HCT116 (cell line): ENCODE results near the gene GRK2. TPM values are rescaled to one million over a fixed set of nuclear protein-coding genes. Genes with fewer than 3 reads are reported as not detected.
"Not testable (repeated sequence)": the region's sequence is repeated elsewhere in the genome, so short reads cannot be mapped to it uniquely, and the experiment has no call there.

Source experiments
- ATAC-seq: fragments of 200-7000 bp; cut with Tn5 transposase; 2 replicates; pipeline ENCODE4 v1.9.1; 2020; ENCODE audit warnings: mild to moderate bottlenecking, moderate library complexity
- BruUV-seq: library from RNA; stranded (reverse); fragments of 400-500 nt; replicated peaks from 2 replicates; lab custom pipeline; 2021; lab: Mats Ljungman, UMichigan
- CTCF ChIA-PET: fragments of 300-600 bp; sonication (Branson Sonifier 250); formaldehyde crosslinking; loops from one replicate; lab custom pipeline; 2021; ENCODE audit warnings: antibody characterized with exemption; lab: Charles Lee
- POLR2A ChIA-PET: fragments of 300-600, 350-600 bp; sonication (Branson Sonifier 250); formaldehyde crosslinking; loops from one replicate; lab custom pipeline; 2021; ENCODE audit warnings: antibody characterized with exemption; lab: Charles Lee
- RAD21 ChIA-PET, 2 experiments: fragments of 300-600 bp; sonication (Branson Sonifier 250); formaldehyde crosslinking; loops; one replicate each; lab custom pipeline; 2023; ENCODE audit warnings: low total read pairs in 2 of 2; ENCODE audit not compliant: uncharacterized antibody in 2 of 2, unreplicated experiment in 2 of 2, low non-redundant PET in 1 of 2; lab: Charles Lee
- DNase-seq: peaks from one replicate; pipeline ENCODE4 v3.0.0-alpha.2; 2010; ENCODE audit warnings: low read depth, low spot score
- H2AFZ ChIP-seq: fragments of 200-600 bp; shearing (Covaris generic), sonication (generic); 2 replicates; pipeline ENCODE4 v1.6.1; 2017; ENCODE audit warnings: low read depth, mixed run types, mixed read lengths, antibody characterized with exemption, low read length; ENCODE audit not compliant: poor library complexity, severe bottlenecking
- H3K27ac ChIP-seq: 2 replicates; pipeline ENCODE4 v1.5.1; 2012; ENCODE audit warnings: low read depth, low read length
- H3K27me3 ChIP-seq: fragments of 200-600 bp; sonication (generic); 2 replicates; pipeline ENCODE4 v1.6.1; 2016; ENCODE audit warnings: mixed run types, low read length, mixed read lengths; ENCODE audit not compliant: insufficient read depth
- H3K36me3 ChIP-seq, 2 experiments: fragments of 200-500 bp in 1 of 2; fragments of 200-600 bp in 1 of 2; sonication (Bioruptor generic) in 1 of 2; sonication (generic) in 1 of 2; 2 replicates each; pipeline versions ENCODE4 v1.5.1 to v1.6.1; 2014 to 2016; ENCODE audit warnings: low read length in 2 of 2, inconsistent platforms in 1 of 2, mixed read lengths in 1 of 2, mixed run types in 1 of 2; ENCODE audit not compliant: insufficient read depth in 2 of 2, control insufficient read depth in 1 of 2
- H3K4me1 ChIP-seq, 2 experiments: fragments of 200-600 bp in 1 of 2; sonication (generic) in 1 of 2; 2 replicates each; pipeline versions ENCODE4 v1.5.1 to v1.6.1; 2012 to 2017; ENCODE audit warnings: low read length in 2 of 2, inconsistent platforms in 1 of 2, mild to moderate bottlenecking in 1 of 2, mixed read lengths in 1 of 2, mixed run types in 1 of 2, moderate library complexity in 1 of 2; ENCODE audit not compliant: insufficient read depth in 2 of 2, control insufficient read depth in 1 of 2
- H3K4me2 ChIP-seq: fragments of 200-600 bp; sonication (generic); 2 replicates; pipeline ENCODE4 v1.6.1; 2017; ENCODE audit warnings: mixed run types, low read length, mixed read lengths
- H3K4me3 ChIP-seq, 2 experiments: fragments of 200-600 bp in 1 of 2; sonication (generic) in 1 of 2; replicated peaks in 1 of 2; 2 replicates each; pipeline ENCODE4 v1.5.1; 2011 to 2016; ENCODE audit warnings: low read length in 2 of 2, control low read depth in 1 of 2, low read depth in 1 of 2, mild to moderate bottlenecking in 1 of 2, mixed read lengths in 1 of 2, mixed run types in 1 of 2
- H3K79me2 ChIP-seq: fragments of 200-600 bp; sonication (generic); 2 replicates; pipeline ENCODE4 v1.6.1; 2017; ENCODE audit warnings: mild to moderate bottlenecking, mixed run types, low read length, moderate library complexity, mixed read lengths; ENCODE audit not compliant: insufficient read depth
- H3K9ac ChIP-seq: fragments of 200-600 bp; sonication (generic); 2 replicates; pipeline ENCODE4 v1.6.1; 2016; ENCODE audit warnings: low read length, mixed read lengths
- H3K9me2 ChIP-seq: fragments of 200-600 bp; sonication (generic), shearing (Covaris generic); 2 replicates; pipeline ENCODE4 v1.6.1; 2017; ENCODE audit warnings: mixed run types, mild to moderate bottlenecking, moderate library complexity; ENCODE audit not compliant: insufficient read depth
- H3K9me3 ChIP-seq, 2 experiments: fragments of 200-500 bp in 1 of 2; fragments of 200-600 bp in 1 of 2; sonication (Bioruptor generic) in 1 of 2; sonication (generic) in 1 of 2; 2 replicates each; pipeline ENCODE4 v1.6.1; 2014 to 2017; ENCODE audit warnings: low read length in 2 of 2, mixed read lengths in 2 of 2, inconsistent platforms in 1 of 2, low read depth in 1 of 2, mild to moderate bottlenecking in 1 of 2, mixed run types in 1 of 2, moderate library complexity in 1 of 2; ENCODE audit not compliant: control insufficient read depth in 1 of 2, insufficient read depth in 1 of 2
- H4K20me1 ChIP-seq: fragments of 200-600 bp; sonication (generic), shearing (Covaris generic); 2 replicates; pipeline ENCODE4 v1.6.1; 2017; ENCODE audit warnings: mixed run types, mild to moderate bottlenecking, moderate library complexity; ENCODE audit not compliant: insufficient read depth
- CBX3 ChIP-seq: IDR thresholded peaks from 2 replicates; pipeline ENCODE4 v1.6.1; 2012; ENCODE audit warnings: low read depth
- POLR2AphosphoS5 ChIP-seq: IDR thresholded peaks from 2 replicates; pipeline ENCODE4 v1.6.1; 2011; ENCODE audit warnings: mild to moderate bottlenecking, low read depth, low read length, moderate library complexity
- intact Hi-C: fragments of 100-400 bp; cut with micrococcal nuclease; formaldehyde crosslinking; loops from 2 replicates; pipeline ENCODE4 v1.10.0; 2022
- total RNA-seq: library from RNA; stranded (reverse); gene quantifications from one replicate; pipeline ENCODE4 v1.2.1, GENCODE V29; 2021; ENCODE audit not compliant: unreplicated experiment

GRK2 gene
- total RNA-seq, 1 experiment from 2014 or later = 83.0 TPM

- H3K79me2 ChIP-seq = no peaks in the 10 kb centered on the region
- H3K36me3 ChIP-seq = peaks cover 3 to 4% of the 10 kb centered on the region in 2 experiments; a peak in 2 of 4 replicates
- H4K20me1 ChIP-seq = no peaks in the 10 kb centered on the region
- ChIA-PET POLR2A (no interaction called here), CTCF (no interaction called here), RAD21 (no interaction called here)
- ATAC-seq (no peak), DNase-seq (no peak)
- H3K27ac ChIP-seq = no peak overlapping the region
- 0 out of 2 replicates have a peak overlapping the region, but pooled peaks have one; percentile 90 for H3K4me2 ChIP-seq
- peaks cover 6 to 29% of the 10 kb centered on the region in 2 experiments; a peak in 3 of 4 replicates for H3K4me1 ChIP-seq
- TF ChIP-seq CBX3 = no peak
- intact Hi-C loops = no loop called here
- no peak overlapping the region for H3K9ac ChIP-seq
- no TSS peak for BruUV-seq
- H3K9me3 ChIP-seq = no peaks in the 10 kb centered on the region
- H3K9me2 ChIP-seq = no peaks in the 10 kb centered on the region
- no peak overlapping the region for H2AFZ ChIP-seq
- no peaks in the 10 kb centered on the region for H3K27me3 ChIP-seq
- H3K4me3 ChIP-seq = no peak overlapping the region
Observed at GRCh38 chr11:67260406-67260805, 5.9 kb upstream of the GRK2 start.

DNA sequence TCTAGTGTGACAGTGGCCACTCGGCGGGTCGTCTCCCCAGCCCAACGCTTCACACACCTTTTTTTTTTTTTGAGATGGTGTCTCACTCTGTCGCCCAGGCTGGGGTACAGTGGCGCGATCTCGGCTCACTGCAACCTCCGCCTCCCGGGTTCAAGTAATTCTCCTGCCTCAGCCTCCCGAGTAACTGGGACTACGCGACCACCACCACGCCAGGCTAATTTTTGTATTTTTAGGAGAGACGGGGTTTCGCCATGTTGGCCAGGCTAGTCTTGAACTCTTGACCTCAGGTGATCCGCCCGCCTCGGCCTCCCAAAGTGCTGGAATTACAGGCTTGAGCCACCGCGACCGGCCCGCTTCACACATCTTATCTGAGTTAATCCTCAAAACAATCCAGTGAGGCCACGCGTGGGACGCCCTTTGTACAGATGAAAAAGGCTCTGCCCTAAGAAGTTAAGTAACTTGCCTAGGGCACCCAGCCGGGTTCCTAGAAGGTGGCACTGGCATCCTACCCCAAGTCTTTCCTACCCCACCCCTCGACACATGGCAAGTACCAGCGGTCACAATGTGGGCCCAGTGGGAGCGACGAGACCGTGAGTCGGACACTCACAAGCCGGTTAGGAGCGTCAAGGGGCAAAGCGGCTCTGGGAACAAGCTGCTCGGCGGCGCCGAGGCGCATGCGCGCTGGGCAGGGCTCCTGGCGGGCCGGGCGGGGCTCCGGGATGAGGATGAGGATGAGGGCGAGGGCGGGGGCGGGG is 5.2 kb upstream of the GRK2 start:
- H3K27me3 ChIP-seq, H4K20me1 ChIP-seq, H3K27ac ChIP-seq, intact Hi-C loops, H3K79me2 ChIP-seq, DNase-seq, H3K9me2 ChIP-seq, H3K36me3 ChIP-seq, H3K9me3 ChIP-seq, BruUV-seq: not testable (repeated sequence)
- POLR2A ChIA-PET = interaction anchor here (0.6 to 1.9 kb wide), 3 partner anchors 21 to 114 kb away, joined by 3 to 7 read pairs (median 5); no protein-coding TSS in a partner anchor
- H3K4me2 ChIP-seq = peak overlapping the region; percentile 90
- CTCF ChIA-PET = interaction anchor here (0.6 to 4.2 kb wide), 18 partner anchors 8 to 211 kb away, joined by 3 to 60 read pairs (median 4); partner anchors contain the start of gene SSH3
- peak overlapping the region; percentile 32 to 51 for H3K4me3 ChIP-seq
- H3K9ac ChIP-seq = peak overlapping the region; percentile 54; the same call in 1 of the 2 replicates
- peak overlapping the region; percentile 97 for H2AFZ ChIP-seq
- peaks cover 9 to 34% of the 10 kb centered on the region in 2 experiments; a peak in 3 of 4 replicates for H3K4me1 ChIP-seq
- peak; percentile 21; the same call in 1 of the 2 replicates for TF ChIP-seq POLR2AphosphoS5
- RAD21 ChIA-PET = interaction anchor here in 1 of 2 experiments (0.6 to 1.6 kb wide), 4 partner anchors 56 to 121 kb away, joined by 3 to 11 read pairs (median 4); no protein-coding TSS in a partner anchor
- ATAC-seq = peak; percentile 57
